ENCODE data around the gene CTCF. TPM values are rescaled to one million over a fixed set of nuclear protein-coding genes. Genes with fewer than 3 reads are reported as not detected.

Gene CTCF
- total RNA-seq, 2 donors from 2014 or later: 37.0 to 47.3 TPM

DNA sequence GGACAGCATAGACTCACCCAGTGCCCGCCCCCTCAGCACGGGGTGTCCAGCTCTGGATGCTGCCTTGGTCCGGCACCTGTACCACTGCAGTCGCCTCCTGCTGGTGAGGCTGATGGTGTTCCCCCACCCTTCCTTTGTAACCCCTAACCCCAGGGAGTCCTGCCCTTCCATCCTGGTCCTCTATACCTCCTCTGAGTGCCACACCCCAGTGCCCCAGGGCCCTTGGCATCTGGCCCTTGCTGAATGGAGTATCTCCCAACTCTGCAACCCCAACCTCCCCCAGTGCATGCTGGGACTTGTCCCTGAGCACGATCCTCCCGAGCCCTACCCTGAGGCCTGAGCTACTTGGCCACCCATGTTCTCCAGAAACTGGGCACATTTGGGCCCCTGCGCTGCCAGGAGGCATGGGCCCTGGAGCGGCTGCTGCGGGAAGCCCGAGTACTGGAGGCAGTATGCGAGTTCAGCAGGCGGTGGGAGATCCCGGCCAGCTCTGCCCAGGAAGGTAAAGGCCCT, 17.9 kb upstream of the CTCF start:
- no peak for DNase-seq
- peaks cover 4% of the 10 kb centered on the region for H3K36me3 ChIP-seq

DNA sequence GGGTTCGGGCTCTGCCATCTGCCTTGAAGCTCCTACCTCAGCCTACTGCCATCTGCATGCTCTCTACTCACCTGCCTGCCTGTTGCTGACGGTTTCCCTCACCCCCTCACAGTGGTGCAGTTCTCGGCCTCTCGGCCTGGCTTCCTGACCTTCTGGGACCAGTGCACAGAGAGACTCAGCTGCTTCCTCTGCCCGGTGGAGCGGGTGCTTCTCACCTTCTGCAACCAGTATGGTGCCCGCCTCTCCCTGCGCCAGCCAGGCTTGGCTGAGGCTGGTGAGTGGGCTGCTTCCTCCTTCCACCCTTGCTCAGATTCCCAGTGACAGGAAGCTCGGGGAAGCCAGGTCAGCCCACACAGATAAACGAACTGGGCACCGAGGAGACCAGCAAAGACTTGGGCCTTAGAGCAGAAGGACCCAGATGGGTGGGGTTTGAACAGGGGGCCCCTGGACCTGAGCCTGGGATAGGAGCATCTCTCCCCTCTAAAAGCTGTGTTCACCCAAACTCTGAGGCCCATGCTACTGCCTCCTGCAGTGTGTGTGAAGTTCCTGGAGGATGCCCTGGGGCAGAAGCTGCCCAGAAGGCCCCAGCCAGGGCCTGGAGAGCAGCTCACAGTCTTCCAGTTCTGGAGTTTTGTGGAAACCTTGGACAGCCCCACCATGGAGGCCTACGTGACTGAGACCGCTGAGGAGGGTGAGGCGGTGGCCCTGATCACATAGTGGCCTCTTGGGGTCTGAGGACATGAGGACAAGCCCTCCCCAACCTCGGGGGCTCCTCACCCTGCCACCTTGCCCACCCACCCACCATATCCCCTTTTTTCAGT, 17.3 kb upstream of the CTCF start:
- no peak for DNase-seq
- H3K4me1 ChIP-seq: peaks cover 5% of the 10 kb centered on the region
- H3K27ac ChIP-seq: no peak overlapping the region
- no peaks in the 10 kb centered on the region for H3K27me3 ChIP-seq
- no peaks in the 10 kb centered on the region for H3K9me3 ChIP-seq
- peaks cover 4% of the 10 kb centered on the region for H3K36me3 ChIP-seq
- intact Hi-C loops (cut with DNase I): loop anchor here (10.0 kb wide), 1 partner anchor 110 kb away; no protein-coding TSS in a partner anchor
- no peak overlapping the region for H3K9ac ChIP-seq (ENCODE audit: low read depth in 2 of 2, low read length in 2 of 2)
- no peak for TF ChIP-seq CTCF (IDR thresholded peaks at IDR 0.05)
- no peak overlapping the region for H3K4me3 ChIP-seq

More for the DNA sequence above, 17.9 kb upstream of the CTCF start:
- no peaks in the 10 kb centered on the region for H3K9me3 ChIP-seq
- TF ChIP-seq CTCF (IDR thresholded peaks at IDR 0.05): no peak
- no peaks in the 10 kb centered on the region for H3K27me3 ChIP-seq
- H3K27ac ChIP-seq: no peak overlapping the region
- peaks cover 5% of the 10 kb centered on the region for H3K4me1 ChIP-seq
- no peak overlapping the region for H3K9ac ChIP-seq (ENCODE audit: low read depth in 2 of 2, low read length in 2 of 2)
- H3K4me3 ChIP-seq: no peak overlapping the region
- intact Hi-C loops (cut with DNase I): loop anchor here (10.0 kb wide), 1 partner anchor 110 kb away; no protein-coding TSS in a partner anchor

GRCh38 chr16:67545665-67546024, 16.7 kb upstream of the CTCF start:
- no peak for DNase-seq
- Histone ChIP-seq H3K27me3 (no peaks in the 10 kb centered on the region), H3K9ac (ENCODE audit: low read depth in 2 of 2, low read length in 2 of 2) (no peak overlapping the region), H3K4me1 (peaks cover 5% of the 10 kb centered on the region), H3K27ac (no peak overlapping the region), H3K4me3 (no peak overlapping the region), H3K9me3 (no peaks in the 10 kb centered on the region), H3K36me3 (peaks cover 4% of the 10 kb centered on the region)
- TF ChIP-seq CTCF (IDR thresholded peaks at IDR 0.05): no peak
- intact Hi-C loops (cut with DNase I): loop anchor here (10.0 kb wide), 1 partner anchor 109 kb away; no protein-coding TSS in a partner anchor

- Histone ChIP-seq H3K9me3 (no peaks in the 10 kb centered on the region), H3K36me3 (peaks cover 4% of the 10 kb centered on the region), H3K27me3 (no peaks in the 10 kb centered on the region), H3K27ac (no peak overlapping the region), H3K4me3 (no peak overlapping the region), H3K4me1 (peaks cover 5% of the 10 kb centered on the region), H3K9ac (ENCODE audit: low read depth in 2 of 2, low read length in 2 of 2) (peak overlapping the region; percentile 2 to 15)
- TF ChIP-seq CTCF (IDR thresholded peaks at IDR 0.05): no peak
- no peak for DNase-seq
- intact Hi-C loops (cut with DNase I): loop anchor here (10.0 kb wide), 1 partner anchor 109 kb away; no protein-coding TSS in a partner anchor
These were observed 16.2 kb upstream of the CTCF start for GRCh38 chr16:67546091-67546501.

DNA sequence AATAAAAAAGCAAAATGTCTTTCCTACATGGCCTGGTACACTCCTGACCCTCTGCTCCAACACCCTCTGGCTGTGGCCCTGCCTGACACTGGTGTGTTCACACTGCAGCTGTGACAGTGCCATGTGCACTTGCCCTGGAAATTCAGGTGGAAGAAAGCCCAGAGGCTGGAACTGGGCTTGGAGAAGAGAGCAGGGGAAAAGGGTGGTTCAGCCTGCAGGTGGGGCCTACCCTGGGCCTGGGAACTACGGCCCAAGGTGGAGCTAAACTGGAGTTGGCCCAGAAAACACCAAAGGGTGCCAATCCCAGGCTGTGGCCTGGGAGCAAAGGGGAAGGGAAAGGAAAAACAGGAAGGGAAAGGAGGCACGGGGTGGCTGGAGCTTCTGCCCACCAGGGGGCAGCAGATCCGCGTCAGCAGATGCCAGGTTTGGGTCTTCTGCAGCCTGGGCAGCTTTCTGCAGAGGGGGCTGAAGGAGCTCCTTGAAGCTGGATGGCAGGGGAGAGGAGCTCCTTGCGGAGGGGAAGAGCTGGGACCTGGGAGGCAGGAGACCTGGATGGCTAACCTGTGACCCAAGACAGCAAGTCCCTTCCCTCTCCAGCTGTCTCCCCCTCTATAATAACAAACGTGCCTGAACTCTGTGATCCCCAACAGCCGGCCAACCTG, 15.4 kb upstream of the CTCF start:
- H3K4me3 ChIP-seq: no peak overlapping the region
- no peaks in the 10 kb centered on the region for H3K27me3 ChIP-seq
- peak; percentile 88 for DNase-seq
- H3K4me1 ChIP-seq: peaks cover 5% of the 10 kb centered on the region
- peaks cover 3% of the 10 kb centered on the region for H3K36me3 ChIP-seq
- no peaks in the 10 kb centered on the region for H3K9me3 ChIP-seq
- TF ChIP-seq CTCF (IDR thresholded peaks at IDR 0.05): peak; percentile 97
- H3K27ac ChIP-seq: peak overlapping the region; percentile 14
- intact Hi-C loops (cut with DNase I): loop anchor here (10.0 kb wide), 1 partner anchor 108 kb away; no protein-coding TSS in a partner anchor
- peak overlapping the region; percentile 20 to 38 for H3K9ac ChIP-seq (ENCODE audit: low read depth in 2 of 2, low read length in 2 of 2)
